HepG2 (cell line): ENCODE results near the gene EIF4G3. TPM values are rescaled to one million over a fixed set of nuclear protein-coding genes. Genes with fewer than 3 reads are reported as not detected.
A peak's percentile ranks its signal among the peaks of the same experiment; 100 is the strongest.

Experiments
- ATF7 ChIP-seq, 2 experiments: fragments of 450-650 bp in 1 of 2; sonication (generic) in 1 of 2; formaldehyde crosslinking in 1 of 2; IDR thresholded peaks; 2 replicates each; pipeline versions ENCODE4 v1.4.0 to v1.6.1; 2016 to 2020; ENCODE audit warnings: antibody characterized with exemption in 1 of 2, mild to moderate bottlenecking in 1 of 2, missing genetic modification reagents in 1 of 2
- BCL6 ChIP-seq: IDR thresholded peaks from 2 replicates; pipeline ENCODE4 v1.6.1; 2016; ENCODE audit warnings: missing genetic modification reagents, missing compliant biosample characterization
- CREB1 ChIP-seq, 2 experiments: fragments of 450-650 bp in 1 of 2; IDR thresholded peaks; 2 replicates each; pipeline ENCODE4 v1.6.1; 2016 to 2017; ENCODE audit warnings: control low read depth in 1 of 2, mild to moderate bottlenecking in 1 of 2, missing compliant biosample characterization in 1 of 2, missing genetic modification characterization in 1 of 2
- FOXA3 ChIP-seq: IDR thresholded peaks from 2 replicates; pipeline ENCODE4 v1.6.1; 2016; ENCODE audit warnings: missing genetic modification reagents, missing compliant biosample characterization
- FOXP1 ChIP-seq, 2 experiments: fragments of 450-650 bp in 1 of 2; IDR thresholded peaks; 2 replicates each; pipeline ENCODE4 v1.6.1; 2017 to 2018; ENCODE audit warnings: antibody characterized with exemption in 1 of 2
- GATAD2A ChIP-seq: IDR thresholded peaks from 2 replicates; pipeline ENCODE4 v1.6.1; 2016
- GMEB1 ChIP-seq: sonication (generic); formaldehyde crosslinking; IDR thresholded peaks from 2 replicates; pipeline ENCODE4 v1.5.1; 2020; ENCODE audit warnings: missing genetic modification reagents, mild to moderate bottlenecking, borderline replicate concordance
- HMG20B ChIP-seq: conservative IDR thresholded peaks from 2 replicates; pipeline ENCODE4 v1.6.1; 2016; ENCODE audit warnings: missing genetic modification reagents, missing compliant biosample characterization
- HNRNPH1 ChIP-seq: fragments of 200-400 bp; formaldehyde crosslinking; optimal IDR thresholded peaks from 2 replicates; pipeline ENCODE3; 2017; ENCODE audit warnings: mild to moderate bottlenecking, low read depth, low read length
- HOXD1 ChIP-seq: sonication (generic); formaldehyde crosslinking; IDR thresholded peaks from 2 replicates; pipeline ENCODE4 v1.5.0; 2020; ENCODE audit warnings: missing genetic modification reagents
- MAFF ChIP-seq: IDR thresholded peaks from 2 replicates; pipeline ENCODE4 v1.6.1; 2011; ENCODE audit warnings: low read depth, low read length, improper control_type of control experiment
- MAFK ChIP-seq, 2 experiments: IDR thresholded peaks in 1 of 2; conservative IDR thresholded peaks in 1 of 2; 2 replicates each; pipeline ENCODE4 v1.6.1; 2011; ENCODE audit warnings: improper control_type of control experiment in 2 of 2, low read length in 2 of 2
- NCOA2 ChIP-seq: sonication (generic); formaldehyde crosslinking; IDR thresholded peaks from 2 replicates; pipeline ENCODE4 v1.8.0; 2022; ENCODE audit warnings: inconsistent platforms
- NKX3-1 ChIP-seq: sonication (generic); formaldehyde crosslinking; IDR thresholded peaks from 2 replicates; pipeline ENCODE4 v1.5.0; 2020; ENCODE audit warnings: missing genetic modification reagents
- RARA ChIP-seq: IDR thresholded peaks from 2 replicates; pipeline ENCODE4 v1.6.1; 2016; ENCODE audit warnings: missing genetic modification reagents, missing compliant biosample characterization
- SOX6 ChIP-seq, 2 experiments: fragments of 450-650 bp in 1 of 2; sonication (generic) in 1 of 2; formaldehyde crosslinking in 1 of 2; IDR thresholded peaks; 2 replicates each; pipeline versions ENCODE4 v1.4.0 to v1.6.1; 2017 to 2020; ENCODE audit warnings: antibody characterized with exemption in 1 of 2, mild to moderate bottlenecking in 1 of 2, missing genetic modification reagents in 1 of 2
- TBX3 ChIP-seq: fragments of 450-650 bp; IDR thresholded peaks from 2 replicates; pipeline ENCODE4 v1.6.1; 2017; ENCODE audit warnings: antibody characterized with exemption, mild to moderate bottlenecking, inconsistent platforms, borderline replicate concordance
- polyA plus RNA-seq, 8 experiments: library from polyadenylated mRNA; depleted of rRNA in 3 of 8; stranded (reverse) in 7 of 8; unstranded in 1 of 8; fragments of >200 nt; fragmentation: Illumina TruSeq in 4 of 8; extraction: Trizol in 4 of 8; gene quantifications; 2 replicates each; pipeline versions ENCODE4 v1.2.1 to v1.2.3, GENCODE V29; 2011 to 2016; ENCODE audit warnings: low read depth in 4 of 8, missing spikeins in 1 of 8, mixed read lengths in 1 of 8; ENCODE audit not compliant: insufficient read depth in 1 of 8
- total RNA-seq, 5 experiments: library from RNA; depleted of rRNA; stranded (reverse); fragments of >200 nt; fragmentation: Illumina TruSeq; extraction: Trizol; gene quantifications; 2 replicates each; pipeline ENCODE4 v1.2.3, GENCODE V29; 2016; ENCODE audit warnings: low read depth in 1 of 5
- TF ChIP-seq, protein P1 (sequence below): IDR thresholded peaks from 2 replicates; pipeline ENCODE4 v1.4.0; 2020; ENCODE audit warnings: mild to moderate bottlenecking, missing genetic modification reagents
- TF ChIP-seq, protein P2 (sequence below): IDR thresholded peaks from 2 replicates; pipeline ENCODE4 v1.6.1; 2012; ENCODE audit warnings: low read depth, low read length, improper control_type of control experiment
- TF ChIP-seq, protein P3 (sequence below): sonication (generic); formaldehyde crosslinking; IDR thresholded peaks from 2 replicates; pipeline ENCODE4 v1.4.0; 2020; ENCODE audit warnings: missing genetic modification reagents, low read depth, mild to moderate bottlenecking, borderline replicate concordance
- TF ChIP-seq, protein P4 (sequence below): sonication (generic); formaldehyde crosslinking; IDR thresholded peaks from 2 replicates; pipeline ENCODE4 v1.5.0; 2020; ENCODE audit warnings: missing genetic modification reagents

EIF4G3 gene
- total and polyA plus RNA-seq, 2 of the 13 experiments (the other 11 are each of a cell fraction or from before 2014, with no cell fraction given), result 22.2 to 27.6 TPM

- TF ChIP-seq, protein P1, sequence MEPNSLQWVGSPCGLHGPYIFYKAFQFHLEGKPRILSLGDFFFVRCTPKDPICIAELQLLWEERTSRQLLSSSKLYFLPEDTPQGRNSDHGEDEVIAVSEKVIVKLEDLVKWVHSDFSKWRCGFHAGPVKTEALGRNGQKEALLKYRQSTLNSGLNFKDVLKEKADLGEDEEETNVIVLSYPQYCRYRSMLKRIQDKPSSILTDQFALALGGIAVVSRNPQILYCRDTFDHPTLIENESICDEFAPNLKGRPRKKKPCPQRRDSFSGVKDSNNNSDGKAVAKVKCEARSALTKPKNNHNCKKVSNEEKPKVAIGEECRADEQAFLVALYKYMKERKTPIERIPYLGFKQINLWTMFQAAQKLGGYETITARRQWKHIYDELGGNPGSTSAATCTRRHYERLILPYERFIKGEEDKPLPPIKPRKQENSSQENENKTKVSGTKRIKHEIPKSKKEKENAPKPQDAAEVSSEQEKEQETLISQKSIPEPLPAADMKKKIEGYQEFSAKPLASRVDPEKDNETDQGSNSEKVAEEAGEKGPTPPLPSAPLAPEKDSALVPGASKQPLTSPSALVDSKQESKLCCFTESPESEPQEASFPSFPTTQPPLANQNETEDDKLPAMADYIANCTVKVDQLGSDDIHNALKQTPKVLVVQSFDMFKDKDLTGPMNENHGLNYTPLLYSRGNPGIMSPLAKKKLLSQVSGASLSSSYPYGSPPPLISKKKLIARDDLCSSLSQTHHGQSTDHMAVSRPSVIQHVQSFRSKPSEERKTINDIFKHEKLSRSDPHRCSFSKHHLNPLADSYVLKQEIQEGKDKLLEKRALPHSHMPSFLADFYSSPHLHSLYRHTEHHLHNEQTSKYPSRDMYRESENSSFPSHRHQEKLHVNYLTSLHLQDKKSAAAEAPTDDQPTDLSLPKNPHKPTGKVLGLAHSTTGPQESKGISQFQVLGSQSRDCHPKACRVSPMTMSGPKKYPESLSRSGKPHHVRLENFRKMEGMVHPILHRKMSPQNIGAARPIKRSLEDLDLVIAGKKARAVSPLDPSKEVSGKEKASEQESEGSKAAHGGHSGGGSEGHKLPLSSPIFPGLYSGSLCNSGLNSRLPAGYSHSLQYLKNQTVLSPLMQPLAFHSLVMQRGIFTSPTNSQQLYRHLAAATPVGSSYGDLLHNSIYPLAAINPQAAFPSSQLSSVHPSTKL, result peak; percentile 80
- no peak for TF ChIP-seq FOXP1 (IDR thresholded peaks at IDR 0.05)
- TF ChIP-seq FOXP1 (CRISPR knock-in tag; IDR thresholded peaks at IDR 0.05), result peak; percentile 43
- TF ChIP-seq, protein P2, sequence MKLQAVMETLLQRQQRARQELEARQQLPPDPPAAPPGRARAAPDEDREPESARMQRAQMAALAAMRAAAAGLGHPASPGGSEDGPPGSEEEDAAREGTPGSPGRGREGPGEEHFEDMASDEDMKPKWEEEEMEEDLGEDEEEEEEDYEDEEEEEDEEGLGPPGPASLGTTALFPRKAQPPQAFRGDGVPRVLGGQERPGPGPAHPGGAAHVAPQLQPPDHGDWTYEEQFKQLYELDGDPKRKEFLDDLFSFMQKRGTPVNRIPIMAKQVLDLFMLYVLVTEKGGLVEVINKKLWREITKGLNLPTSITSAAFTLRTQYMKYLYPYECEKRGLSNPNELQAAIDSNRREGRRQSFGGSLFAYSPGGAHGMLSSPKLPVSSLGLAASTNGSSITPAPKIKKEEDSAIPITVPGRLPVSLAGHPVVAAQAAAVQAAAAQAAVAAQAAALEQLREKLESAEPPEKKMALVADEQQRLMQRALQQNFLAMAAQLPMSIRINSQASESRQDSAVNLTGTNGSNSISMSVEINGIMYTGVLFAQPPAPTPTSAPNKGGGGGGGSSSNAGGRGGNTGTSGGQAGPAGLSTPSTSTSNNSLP, result peak; percentile 94
- peak; percentile 66 for TF ChIP-seq FOXA3 (CRISPR knock-in tag)
- TF ChIP-seq, protein P3, sequence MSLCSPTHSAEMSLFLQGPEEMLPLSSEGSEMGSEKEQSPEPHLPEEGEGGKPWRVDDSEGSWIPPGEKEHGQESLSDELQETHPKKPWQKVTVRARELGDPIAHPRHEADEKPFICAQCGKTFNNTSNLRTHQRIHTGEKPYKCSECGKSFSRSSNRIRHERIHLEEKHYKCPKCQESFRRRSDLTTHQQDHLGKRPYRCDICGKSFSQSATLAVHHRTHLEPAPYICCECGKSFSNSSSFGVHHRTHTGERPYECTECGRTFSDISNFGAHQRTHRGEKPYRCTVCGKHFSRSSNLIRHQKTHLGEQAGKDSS, result no peak
- peak; percentile 77 for TF ChIP-seq HOXD1 (CRISPR knock-in tag)
- peak; percentile 58 for TF ChIP-seq RARA (CRISPR knock-in tag)
- peak; percentile 35 to 41; a peak in 3 of 4 replicates for TF ChIP-seq MAFK (conservative IDR thresholded peaks at IDR 0.05 in 1 of 2, IDR thresholded peaks at IDR 0.05 in 1 of 2; ENCODE audit: low read length in 2 of 2)
- peak; percentile 90 for TF ChIP-seq BCL6 (CRISPR knock-in tag)
- peak; percentile 55; the same call in 1 of the 2 replicates for TF ChIP-seq TBX3
- TF ChIP-seq, protein P4, sequence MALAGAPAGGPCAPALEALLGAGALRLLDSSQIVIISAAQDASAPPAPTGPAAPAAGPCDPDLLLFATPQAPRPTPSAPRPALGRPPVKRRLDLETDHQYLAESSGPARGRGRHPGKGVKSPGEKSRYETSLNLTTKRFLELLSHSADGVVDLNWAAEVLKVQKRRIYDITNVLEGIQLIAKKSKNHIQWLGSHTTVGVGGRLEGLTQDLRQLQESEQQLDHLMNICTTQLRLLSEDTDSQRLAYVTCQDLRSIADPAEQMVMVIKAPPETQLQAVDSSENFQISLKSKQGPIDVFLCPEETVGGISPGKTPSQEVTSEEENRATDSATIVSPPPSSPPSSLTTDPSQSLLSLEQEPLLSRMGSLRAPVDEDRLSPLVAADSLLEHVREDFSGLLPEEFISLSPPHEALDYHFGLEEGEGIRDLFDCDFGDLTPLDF (CRISPR knock-in tag), result no peak
- no peak for TF ChIP-seq GMEB1 (CRISPR knock-in tag)
- TF ChIP-seq HMG20B, result peak; percentile 80; the same call in 1 of the 2 replicates
- TF ChIP-seq ATF7 (IDR thresholded peaks at IDR 0.05), result 0 out of 2 replicates have a peak, but pooled peaks have one; percentile 25
- TF ChIP-seq ATF7 (CRISPR knock-in tag; IDR thresholded peaks at IDR 0.05), result no peak
- peak; percentile 72 for TF ChIP-seq GATAD2A (CRISPR knock-in tag)
- TF ChIP-seq HNRNPH1, result no peak
- 0 out of 2 replicates have a peak, but pooled peaks have one; percentile 35 for TF ChIP-seq MAFF
- peak; percentile 46 for TF ChIP-seq CREB1 (IDR thresholded peaks at IDR 0.05)
- TF ChIP-seq CREB1 (CRISPR knock-in tag; IDR thresholded peaks at IDR 0.05), result peak; percentile 37; the same call in 1 of the 2 replicates
- TF ChIP-seq NCOA2 (CRISPR knock-in tag), result peak; percentile 47
- TF ChIP-seq NKX3-1, result no peak
- no peak for TF ChIP-seq SOX6 (IDR thresholded peaks at IDR 0.05)
- peak; percentile 64; the same call in 1 of the 2 replicates for TF ChIP-seq SOX6 (CRISPR knock-in tag; IDR thresholded peaks at IDR 0.05)
Measured at GRCh38 chr1:20896826-20897225, 279.9 kb downstream of the EIF4G3 start (continued).
